Neural progenitor cell (in vitro differentiated cells): ENCODE data around the gene GCG. TPM values are rescaled to one million over a fixed set of nuclear protein-coding genes. Genes with fewer than 3 reads are reported as not detected.

Experiments
- DNase-seq: peaks from one replicate; pipeline ENCODE4 v3.0.0-alpha.2; 2016; ENCODE audit warnings: low spot score
- H2AFZ ChIP-seq: fragments of 200-600 bp; sonication (generic); replicated peaks from 2 replicates; pipeline ENCODE4 v1.6.1; 2016; ENCODE audit warnings: antibody characterized with exemption
- H3F3A ChIP-seq: fragments of 200-600 bp; sonication (generic); 2 replicates; pipeline ENCODE4 v1.6.1; 2016; ENCODE audit warnings: antibody characterized with exemption, low read depth
- H3K27ac ChIP-seq: fragments of 200-600 bp; sonication (generic); 2 replicates; pipeline ENCODE4 v1.5.1; 2016; ENCODE audit warnings: mild to moderate bottlenecking
- H3K27me3 ChIP-seq: fragments of 200-600 bp; sonication (generic); 2 replicates; pipeline ENCODE4 v1.6.1; 2016; ENCODE audit warnings: mild to moderate bottlenecking, moderate library complexity
- H3K36me3 ChIP-seq: fragments of 200-600 bp; sonication (generic); 2 replicates; pipeline ENCODE4 v1.5.1; 2016
- H3K4me1 ChIP-seq: fragments of 200-600 bp; sonication (generic); 2 replicates; pipeline ENCODE4 v1.6.1; 2016; ENCODE audit warnings: mixed run types
- H3K4me2 ChIP-seq: fragments of 200-600 bp; sonication (generic); 2 replicates; pipeline ENCODE4 v1.6.1; 2016
- H3K4me3 ChIP-seq: fragments of 200-600 bp; sonication (generic); 2 replicates; pipeline ENCODE4 v1.5.1; 2016
- H3K79me2 ChIP-seq: fragments of 200-600 bp; sonication (generic); 2 replicates; pipeline ENCODE4 v1.6.1; 2016; ENCODE audit warnings: low read depth
- H3K9ac ChIP-seq: fragments of 200-600 bp; sonication (generic); 2 replicates; pipeline ENCODE4 v1.6.1; 2016
- H3K9me3 ChIP-seq: fragments of 200-600 bp; sonication (generic); 2 replicates; pipeline ENCODE4 v1.5.1; 2016; ENCODE audit warnings: low read depth
- H4K20me1 ChIP-seq: fragments of 200-600 bp; sonication (generic); 2 replicates; pipeline ENCODE4 v1.6.1; 2016; ENCODE audit warnings: low read depth
- H3K27ac Mint-ChIP-seq: 3 replicates; pipeline ENCODE4 v1.8.0; 2021; ENCODE audit warnings: mixed read lengths
- H3K27me3 Mint-ChIP-seq: 2 replicates; pipeline ENCODE4 v1.8.0; 2022; ENCODE audit warnings: low read depth, mild to moderate bottlenecking, inconsistent platforms, moderate library complexity, mixed read lengths; ENCODE audit not compliant: insufficient read depth
- H3K36me3 Mint-ChIP-seq: 3 replicates; pipeline ENCODE4 v1.8.0; 2021; ENCODE audit warnings: mixed read lengths
- H3K4me1 Mint-ChIP-seq: 3 replicates; pipeline ENCODE4 v1.8.0; 2021; ENCODE audit warnings: mixed read lengths
- H3K4me3 Mint-ChIP-seq: 3 replicates; pipeline ENCODE4 v1.8.0; 2021; ENCODE audit warnings: mild to moderate bottlenecking, moderate library complexity, mixed read lengths
- H3K9me3 Mint-ChIP-seq: 3 replicates; pipeline ENCODE4 v1.8.0; 2020; ENCODE audit warnings: mixed read lengths
- EZH2 ChIP-seq: fragments of 200-600 bp; sonication (generic); IDR thresholded peaks from 2 replicates; pipeline ENCODE4 v1.6.1; 2017; ENCODE audit warnings: antibody characterized with exemption, mild to moderate bottlenecking, moderate library complexity
- EZH2phosphoT487 ChIP-seq: fragments of 200-600 bp; sonication (generic); IDR thresholded peaks from 2 replicates; pipeline ENCODE4 v1.6.1; 2017; ENCODE audit warnings: antibody characterized with exemption
- total RNA-seq: library from RNA; depleted of rRNA; stranded (reverse); fragments of >200 nt; gene quantifications from 2 replicates; pipeline ENCODE4 v1.2.3, GENCODE V29; 2015; ENCODE audit warnings: low replicate concordance
- TF ChIP-seq, protein P1 (sequence below): fragments of 200-600 bp; sonication (generic); IDR thresholded peaks from 2 replicates; pipeline ENCODE4 v1.5.1; 2017; ENCODE audit warnings: antibody characterized with exemption, mild to moderate bottlenecking

The GCG gene
- total RNA-seq, 1 donor from 2014 or later = not detected

DNA sequence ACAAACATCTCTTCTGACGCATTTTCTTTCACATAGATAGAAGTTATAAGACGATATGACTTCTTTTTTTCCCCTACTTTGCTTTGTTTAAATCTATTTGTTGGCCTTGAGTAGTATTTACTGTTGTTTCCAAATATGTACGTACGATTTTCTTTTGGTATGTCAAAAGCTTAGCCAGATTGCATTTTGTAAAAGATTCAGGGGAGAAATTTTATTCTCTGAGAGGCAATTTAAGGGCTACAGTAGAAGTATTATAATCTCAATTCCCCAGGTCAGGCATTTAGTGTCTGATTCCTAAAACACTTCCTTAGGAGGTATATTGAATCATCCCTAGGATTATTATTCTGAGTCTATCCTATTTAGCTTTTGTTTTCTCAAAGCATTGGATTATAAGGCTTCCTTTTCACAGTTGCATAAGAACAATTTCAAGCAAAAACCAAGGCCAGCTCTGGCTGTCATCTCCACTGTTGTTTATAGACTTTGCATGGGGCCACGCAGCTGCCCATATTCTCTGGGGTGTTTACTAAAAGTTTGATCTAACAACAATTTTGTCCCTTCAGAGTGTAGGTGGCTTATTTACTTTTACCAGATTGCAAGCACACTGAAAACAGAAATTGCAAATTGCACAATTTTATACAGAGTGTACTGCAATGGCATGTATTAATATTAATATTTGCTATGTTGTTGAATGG lies 33.6 kb upstream of the GCG start:
- H3K4me1 ChIP-seq = no peaks in the 10 kb centered on the region
- no peak for DNase-seq
- H3K4me3 Mint-ChIP-seq = no peak overlapping the region
- H3K27me3 ChIP-seq = no peaks in the 10 kb centered on the region
- H2AFZ ChIP-seq = no peak overlapping the region
- no peak overlapping the region for H3K4me2 ChIP-seq
- H4K20me1 ChIP-seq = no peaks in the 10 kb centered on the region
- H3K36me3 ChIP-seq = no peaks in the 10 kb centered on the region
- no peaks in the 10 kb centered on the region for H3F3A ChIP-seq
- no peaks in the 10 kb centered on the region for H3K27me3 Mint-ChIP-seq
- H3K27ac ChIP-seq = no peak overlapping the region
- no peaks in the 10 kb centered on the region for H3K4me1 Mint-ChIP-seq
- no peak overlapping the region for H3K27ac Mint-ChIP-seq
- H3K9me3 ChIP-seq = no peaks in the 10 kb centered on the region
- no peaks in the 10 kb centered on the region for H3K36me3 Mint-ChIP-seq
- TF ChIP-seq, protein P1, sequence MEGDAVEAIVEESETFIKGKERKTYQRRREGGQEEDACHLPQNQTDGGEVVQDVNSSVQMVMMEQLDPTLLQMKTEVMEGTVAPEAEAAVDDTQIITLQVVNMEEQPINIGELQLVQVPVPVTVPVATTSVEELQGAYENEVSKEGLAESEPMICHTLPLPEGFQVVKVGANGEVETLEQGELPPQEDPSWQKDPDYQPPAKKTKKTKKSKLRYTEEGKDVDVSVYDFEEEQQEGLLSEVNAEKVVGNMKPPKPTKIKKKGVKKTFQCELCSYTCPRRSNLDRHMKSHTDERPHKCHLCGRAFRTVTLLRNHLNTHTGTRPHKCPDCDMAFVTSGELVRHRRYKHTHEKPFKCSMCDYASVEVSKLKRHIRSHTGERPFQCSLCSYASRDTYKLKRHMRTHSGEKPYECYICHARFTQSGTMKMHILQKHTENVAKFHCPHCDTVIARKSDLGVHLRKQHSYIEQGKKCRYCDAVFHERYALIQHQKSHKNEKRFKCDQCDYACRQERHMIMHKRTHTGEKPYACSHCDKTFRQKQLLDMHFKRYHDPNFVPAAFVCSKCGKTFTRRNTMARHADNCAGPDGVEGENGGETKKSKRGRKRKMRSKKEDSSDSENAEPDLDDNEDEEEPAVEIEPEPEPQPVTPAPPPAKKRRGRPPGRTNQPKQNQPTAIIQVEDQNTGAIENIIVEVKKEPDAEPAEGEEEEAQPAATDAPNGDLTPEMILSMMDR = no peak
- TF ChIP-seq EZH2phosphoT487 = no peak
- TF ChIP-seq EZH2 = no peak
- H3K9ac ChIP-seq = no peak overlapping the region
- no peak overlapping the region for H3K4me3 ChIP-seq
- no peaks in the 10 kb centered on the region for H3K79me2 ChIP-seq
- H3K9me3 Mint-ChIP-seq = no peaks in the 10 kb centered on the region

DNA sequence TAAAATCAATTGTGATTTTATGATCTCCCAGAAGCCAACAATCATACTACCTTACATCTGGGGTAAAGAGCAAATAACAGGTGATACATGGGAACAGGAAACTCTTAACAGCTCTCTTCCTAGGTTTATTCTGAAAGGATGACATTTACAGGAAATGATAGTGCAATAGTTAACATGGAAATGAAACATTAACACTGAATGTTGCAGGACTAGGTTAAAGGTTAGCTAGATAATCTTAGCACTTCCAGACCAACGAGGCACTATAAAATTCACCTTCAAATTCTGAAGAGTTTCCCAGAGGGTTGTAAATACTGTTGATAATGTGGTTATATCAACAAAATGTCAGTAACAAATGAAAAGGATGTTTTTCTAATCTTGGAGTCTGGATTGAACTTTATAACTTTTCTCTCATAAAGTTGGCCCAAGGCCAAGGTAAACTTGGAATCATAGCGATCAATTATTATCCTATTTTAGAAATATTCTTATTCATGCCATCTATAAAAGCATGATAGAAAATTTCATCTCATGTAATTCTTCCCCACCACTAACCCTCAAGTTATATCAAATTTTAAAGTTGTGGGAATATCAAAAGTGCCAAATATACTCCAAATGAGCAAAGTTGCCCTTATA lies 32.9 kb upstream of the GCG start:
- no peak overlapping the region for H3K4me3 Mint-ChIP-seq
- no peak overlapping the region for H3K27ac Mint-ChIP-seq
- H3K9me3 Mint-ChIP-seq = no peaks in the 10 kb centered on the region
- no peak overlapping the region for H3K4me3 ChIP-seq
- H3K27ac ChIP-seq = no peak overlapping the region
- H3K4me2 ChIP-seq = no peak overlapping the region
- H3K36me3 ChIP-seq = no peaks in the 10 kb centered on the region
- no peaks in the 10 kb centered on the region for H3K27me3 Mint-ChIP-seq
- no peaks in the 10 kb centered on the region for H3K27me3 ChIP-seq
- no peaks in the 10 kb centered on the region for H3K4me1 ChIP-seq
- TF ChIP-seq, protein P1 = no peak
- TF ChIP-seq EZH2 (no peak), EZH2phosphoT487 (no peak)
- H3K36me3 Mint-ChIP-seq = no peaks in the 10 kb centered on the region
- no peak overlapping the region for H2AFZ ChIP-seq
- no peaks in the 10 kb centered on the region for H3K79me2 ChIP-seq
- H3F3A ChIP-seq = no peaks in the 10 kb centered on the region
- H3K9ac ChIP-seq = no peak overlapping the region
- DNase-seq = no peak
- H4K20me1 ChIP-seq = no peaks in the 10 kb centered on the region
- H3K4me1 Mint-ChIP-seq = no peaks in the 10 kb centered on the region
- H3K9me3 ChIP-seq = no peaks in the 10 kb centered on the region

DNA sequence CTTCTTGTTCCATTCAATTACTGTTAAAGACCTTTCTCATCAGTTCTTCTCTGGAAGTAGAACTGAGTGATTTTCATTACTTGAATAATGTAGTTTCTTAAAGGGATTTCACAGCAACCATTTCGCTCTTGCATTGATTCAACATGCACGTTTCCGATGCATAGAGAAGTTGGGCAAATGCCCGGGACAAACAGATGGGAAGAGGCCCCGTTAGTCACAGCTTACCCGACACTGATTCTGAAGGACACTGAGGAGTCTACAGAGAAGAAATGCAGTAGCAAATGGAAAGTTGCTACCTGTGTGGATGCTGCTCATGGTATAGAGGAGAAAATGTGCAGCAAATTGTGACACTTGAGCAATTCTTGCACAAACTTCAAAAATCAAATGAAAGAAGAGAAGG lies 32.3 kb upstream of the GCG start:
- no peak overlapping the region for H2AFZ ChIP-seq
- no peak overlapping the region for H3K4me2 ChIP-seq
- no peak overlapping the region for H3K9ac ChIP-seq
- DNase-seq = no peak
- no peaks in the 10 kb centered on the region for H3F3A ChIP-seq
- H3K27me3 Mint-ChIP-seq = no peaks in the 10 kb centered on the region
- H3K27ac ChIP-seq = no peak overlapping the region
- H4K20me1 ChIP-seq = no peaks in the 10 kb centered on the region
- no peaks in the 10 kb centered on the region for H3K4me1 Mint-ChIP-seq
- no peaks in the 10 kb centered on the region for H3K4me1 ChIP-seq
- H3K4me3 Mint-ChIP-seq = no peak overlapping the region
- H3K79me2 ChIP-seq = no peaks in the 10 kb centered on the region
- no peaks in the 10 kb centered on the region for H3K36me3 ChIP-seq
- H3K27ac Mint-ChIP-seq = no peak overlapping the region
- no peak overlapping the region for H3K4me3 ChIP-seq
- no peaks in the 10 kb centered on the region for H3K36me3 Mint-ChIP-seq
- TF ChIP-seq, protein P1 = no peak
- no peak for TF ChIP-seq EZH2phosphoT487
- TF ChIP-seq EZH2 = no peak
- no peaks in the 10 kb centered on the region for H3K9me3 Mint-ChIP-seq
- H3K27me3 ChIP-seq = no peaks in the 10 kb centered on the region
- H3K9me3 ChIP-seq = no peaks in the 10 kb centered on the region
